GM19397 (cell line): ENCODE measurements around the gene RAB10.
"Not testable (repeated sequence)": the region's sequence is repeated elsewhere in the genome, so short reads cannot be mapped to it uniquely, and the experiment has no call there.

ENCODE experiments used
- ATAC-seq: cut with Tn5 transposase; IDR thresholded peaks from one replicate; pipeline ENCODE4 v1.9.1; 2021; ENCODE audit warnings: mild to moderate bottlenecking, moderate library complexity; ENCODE audit not compliant: unreplicated experiment

Gene RAB10

DNA sequence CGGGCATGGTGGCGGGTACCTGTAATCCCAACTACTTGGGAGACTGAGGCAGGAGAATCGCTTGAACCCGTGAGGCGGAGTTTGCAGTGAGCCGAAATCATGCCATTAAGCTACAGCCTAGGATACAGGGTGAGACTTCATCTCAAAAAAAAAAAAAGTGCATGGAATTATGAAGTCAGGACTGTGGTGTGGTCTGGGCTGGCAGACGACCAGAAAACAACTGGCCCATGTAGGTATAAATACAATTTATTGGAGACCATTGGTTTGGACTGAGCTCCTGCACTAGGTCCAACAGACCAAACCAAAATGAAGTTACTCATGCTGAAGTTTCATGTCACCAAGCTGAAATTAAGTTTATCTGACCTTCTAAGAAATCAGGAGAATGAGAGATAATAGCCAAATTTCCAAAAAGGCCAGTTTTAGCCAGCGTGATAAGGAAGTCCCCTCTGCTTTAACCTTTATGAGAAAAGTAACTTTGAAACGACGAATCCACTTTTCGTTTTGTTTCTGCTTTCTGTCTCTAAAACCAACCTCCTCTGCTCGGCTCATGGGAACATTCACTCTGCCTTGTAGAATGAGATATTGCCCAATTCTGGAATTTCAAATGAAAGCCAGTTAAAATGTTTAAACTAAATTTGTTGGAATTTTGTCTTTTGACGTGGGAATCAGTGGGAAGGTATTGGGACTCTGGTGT lies 17.7 kb upstream of the RAB10 start:
- ATAC-seq, result no peak

DNA sequence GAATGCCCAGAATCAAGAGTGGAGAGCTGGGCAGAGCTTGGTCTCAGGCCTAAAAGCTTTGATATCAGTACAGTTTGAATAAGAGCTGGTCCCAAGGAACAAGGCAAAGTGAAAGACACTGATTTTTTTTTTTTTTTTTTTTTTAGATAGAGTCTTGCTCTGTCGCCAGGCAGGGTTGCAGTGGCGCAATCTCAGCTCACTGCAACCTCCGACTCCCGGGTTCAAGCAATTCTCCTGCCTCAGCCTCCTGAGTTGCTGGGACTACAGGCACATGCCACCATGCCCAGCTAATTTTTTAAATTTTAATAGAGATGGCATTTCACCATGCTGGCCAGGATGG lies 17.2 kb upstream of the RAB10 start:
- ATAC-seq, result not testable (repeated sequence)

DNA sequence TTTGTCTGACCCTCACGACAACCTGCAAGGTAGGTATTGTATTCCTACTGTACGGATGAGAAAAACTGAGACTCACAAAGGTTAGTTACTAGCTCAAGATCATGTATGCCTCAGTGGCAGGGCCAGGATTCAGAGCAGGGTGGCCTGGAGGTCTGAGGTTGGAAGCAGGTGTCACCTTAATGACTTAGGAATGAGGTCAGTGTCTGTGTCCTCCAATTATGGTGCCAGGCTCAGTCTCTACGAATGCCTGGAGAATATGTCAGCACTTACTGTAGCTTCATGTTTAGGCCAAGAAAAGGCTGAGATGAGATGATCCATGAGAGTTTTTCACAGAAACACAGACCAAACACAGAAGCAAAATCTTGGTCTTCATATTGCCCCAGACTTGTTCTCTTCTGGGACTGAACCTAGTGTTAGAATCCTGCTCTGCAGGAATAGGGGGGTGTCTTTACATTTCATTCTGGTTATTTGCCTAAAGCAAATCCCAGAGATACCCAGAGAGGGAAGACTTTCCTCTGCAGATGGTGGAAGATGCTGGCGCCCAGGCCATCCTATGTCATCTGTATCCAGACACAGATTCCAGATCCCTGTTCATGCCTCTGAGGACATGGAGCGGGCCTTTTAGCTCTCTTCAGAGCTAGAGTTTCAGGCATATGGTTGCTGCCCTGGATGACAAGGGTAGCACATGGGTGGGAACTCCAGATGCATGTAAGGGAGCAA lies 16.3 kb upstream of the RAB10 start:
- no peak for ATAC-seq

DNA sequence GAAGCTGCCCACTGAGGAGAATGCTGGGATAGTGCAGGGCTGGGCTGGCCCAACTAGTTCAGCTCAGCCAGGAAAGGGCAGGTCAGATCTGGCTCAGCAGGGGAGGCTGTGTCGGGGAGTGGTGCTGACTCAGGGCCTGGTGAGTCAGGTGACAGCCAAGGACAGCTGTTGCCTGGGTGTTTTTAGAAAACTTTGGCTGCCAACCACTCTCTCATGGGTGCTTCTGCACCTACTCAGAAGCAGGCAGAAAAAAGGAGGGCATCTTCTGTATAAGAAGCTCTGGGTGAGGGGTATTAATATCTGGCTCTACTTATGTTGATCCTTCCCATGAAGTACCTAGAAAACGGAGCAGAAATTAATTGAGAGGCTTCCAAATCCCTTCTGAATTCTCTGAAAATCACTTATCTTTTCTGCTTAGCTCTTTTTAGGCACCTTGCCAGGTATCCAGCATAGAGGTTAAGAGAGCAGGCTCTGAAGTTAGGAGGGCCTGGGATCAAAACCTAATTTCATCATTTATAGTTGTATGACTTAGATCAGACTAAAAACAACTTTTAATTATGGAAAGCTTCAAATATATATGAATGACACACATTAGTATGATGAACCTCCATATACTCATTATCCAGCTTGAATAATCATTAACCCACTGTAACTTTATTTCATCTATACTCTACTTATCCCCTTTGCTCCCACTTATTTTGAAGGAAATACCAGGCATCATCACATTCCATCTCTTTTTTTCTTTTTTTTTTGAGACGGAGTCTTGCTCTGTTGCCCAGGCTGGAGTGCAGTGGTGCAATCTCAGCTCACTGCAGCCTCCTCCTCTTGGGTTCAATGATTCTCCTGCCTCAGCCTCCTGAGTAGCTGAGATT lies 15.5 kb upstream of the RAB10 start:
- no peak for ATAC-seq

DNA sequence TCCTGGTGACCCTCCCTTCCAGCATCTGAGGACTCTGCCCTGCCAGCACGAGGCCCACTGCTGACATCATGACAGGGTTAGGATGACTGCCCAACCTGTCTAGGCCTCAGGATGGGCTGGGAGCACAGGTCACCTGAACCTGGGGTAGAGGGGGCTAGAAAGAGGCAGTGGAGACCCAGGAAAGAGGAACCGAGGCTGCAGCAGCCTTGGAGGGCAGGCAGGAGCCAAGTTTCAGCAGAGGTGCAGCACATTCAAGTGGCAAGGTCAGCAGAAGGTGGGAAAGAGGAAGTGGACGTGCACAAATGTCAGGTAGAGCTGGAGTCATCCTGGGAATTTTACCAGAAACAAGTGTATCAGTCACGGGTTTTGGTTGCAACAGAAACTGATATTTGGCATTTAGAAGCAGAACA lies 13.6 kb upstream of the RAB10 start:
- ATAC-seq, result no peak

DNA sequence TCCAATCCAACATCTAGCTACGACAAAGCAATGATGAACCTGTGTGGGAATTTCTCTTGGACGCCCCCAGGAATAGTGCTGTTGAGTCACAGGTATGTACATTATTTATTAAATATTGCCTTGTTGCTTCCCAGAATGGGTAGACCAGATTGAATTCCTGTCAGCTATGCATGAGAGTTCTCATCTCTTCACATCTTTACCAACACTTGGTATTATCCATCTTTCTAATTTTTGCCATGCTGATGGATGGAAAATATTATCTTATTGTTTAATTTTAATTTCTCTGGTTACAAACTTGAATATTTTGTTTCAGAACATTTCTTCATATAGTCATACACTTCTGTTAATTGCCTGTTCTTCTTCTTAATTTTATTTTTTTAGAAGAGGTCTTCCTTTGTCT lies 9.6 kb upstream of the RAB10 start:
- no peak for ATAC-seq

DNA sequence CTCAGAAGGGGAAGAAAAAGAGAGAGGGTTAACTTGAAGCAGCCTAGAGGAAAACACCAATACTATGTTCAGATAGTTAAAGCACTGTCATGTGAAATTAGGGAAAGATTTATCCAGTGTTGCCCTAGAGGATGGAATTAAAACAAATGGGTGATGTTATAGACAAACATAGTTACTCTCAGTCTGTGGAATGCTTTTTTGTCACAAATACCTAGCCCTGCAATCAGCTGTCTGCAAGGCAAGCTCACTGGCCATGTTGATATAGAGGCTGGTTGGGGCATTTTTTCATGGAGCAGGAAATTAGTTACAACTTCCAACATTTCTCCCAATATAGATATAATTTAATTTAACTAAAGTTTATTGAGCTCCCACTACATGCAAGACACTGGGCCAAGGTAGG lies 8.4 kb upstream of the RAB10 start:
- ATAC-seq, result no peak

DNA sequence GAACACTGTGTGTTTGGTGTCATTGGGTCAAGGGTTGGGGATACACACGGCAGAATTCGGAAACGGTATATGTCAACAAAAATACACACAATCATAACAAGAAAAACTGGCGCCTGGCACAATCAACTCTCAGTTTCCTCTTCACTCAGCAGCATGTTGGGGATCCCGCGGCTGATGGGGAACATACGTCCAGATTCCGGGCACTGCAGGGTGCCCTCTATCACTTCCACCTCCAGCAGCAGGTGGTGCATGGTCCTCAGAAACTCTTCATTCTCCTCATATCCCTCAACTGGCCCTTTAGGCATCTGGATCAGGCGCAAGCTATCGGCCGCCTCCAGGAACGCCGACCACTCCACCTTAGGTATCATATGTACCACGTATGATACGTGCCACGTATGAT lies 5.8 kb upstream of the RAB10 start:
- not testable (repeated sequence) for ATAC-seq

DNA sequence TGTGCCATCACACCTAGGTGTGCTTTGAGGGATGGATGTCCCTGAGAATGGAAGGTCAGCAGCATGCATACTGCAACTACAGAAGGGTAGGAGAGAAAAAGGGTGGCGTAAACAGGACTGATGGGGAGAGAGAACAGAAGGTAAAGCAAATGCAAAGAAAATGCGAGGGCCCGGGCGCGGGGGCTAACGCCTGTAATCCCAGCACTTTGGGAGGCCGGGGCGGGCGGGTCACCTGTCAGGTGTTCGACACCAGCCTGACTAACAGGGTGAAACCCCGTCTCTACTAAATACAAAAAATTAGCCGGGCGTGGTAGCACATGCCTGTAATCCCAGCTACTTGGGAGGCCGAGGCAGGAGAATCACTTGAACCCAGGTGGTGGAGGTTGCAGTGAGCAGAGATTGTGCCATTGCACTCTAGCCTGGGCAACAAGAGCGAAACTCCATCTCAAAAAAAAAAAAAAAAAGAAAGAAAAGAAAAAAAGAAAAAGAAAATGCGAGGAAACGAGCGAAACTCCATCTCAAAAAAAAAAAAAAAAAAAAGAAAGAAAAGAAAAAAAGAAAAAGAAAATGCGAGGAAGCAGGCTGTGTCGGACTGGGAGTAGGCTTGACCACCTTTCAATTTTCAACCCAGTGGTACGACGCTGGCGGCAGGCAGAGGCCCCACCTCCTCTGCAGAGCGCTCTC lies 1.2 kb upstream of the RAB10 start:
- peak; percentile 2 for ATAC-seq

DNA sequence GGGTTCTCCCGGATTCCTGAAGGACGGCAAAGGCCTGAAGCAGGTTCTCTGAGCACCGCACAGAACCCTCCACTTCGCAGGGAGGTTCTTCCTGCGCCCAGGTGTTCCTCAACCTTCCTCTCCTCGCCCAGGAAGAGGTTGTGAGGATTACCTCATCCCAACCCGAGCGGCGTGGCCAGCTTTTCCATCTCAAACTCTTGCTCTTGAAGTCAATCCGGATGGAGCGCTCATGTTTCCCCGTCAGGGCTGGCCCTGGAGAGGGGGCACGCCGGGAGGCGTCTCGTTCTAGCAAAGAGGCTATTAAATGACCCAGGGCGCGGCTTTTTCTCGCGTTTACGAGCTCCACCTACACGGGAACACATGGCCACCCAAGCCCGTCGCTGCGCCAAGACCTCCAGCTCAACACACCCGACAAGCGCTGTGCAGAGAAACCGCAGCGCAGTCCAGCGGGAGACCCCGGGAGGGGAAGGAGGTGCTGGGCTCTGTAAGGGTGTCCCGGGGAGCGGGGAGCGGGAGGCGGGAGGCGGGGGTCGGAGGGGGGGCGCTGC lies 540 bp upstream of the RAB10 start:
- no peak for ATAC-seq

DNA sequence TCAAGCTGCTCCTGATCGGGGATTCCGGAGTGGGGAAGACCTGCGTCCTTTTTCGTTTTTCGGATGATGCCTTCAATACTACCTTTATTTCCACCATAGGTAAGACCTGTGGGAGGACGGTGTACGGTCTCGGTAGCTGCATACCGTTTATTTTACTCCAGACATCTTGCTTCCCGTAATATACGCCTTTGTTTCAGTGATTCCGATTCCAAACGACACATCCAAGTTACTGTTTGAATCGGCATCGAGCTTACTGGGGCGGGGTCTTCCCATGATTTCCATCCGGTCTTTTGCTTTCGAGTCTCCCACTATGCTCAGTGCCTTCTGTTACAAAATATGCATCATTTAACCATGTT lies 731 bp downstream of the RAB10 start:
- no peak for ATAC-seq

DNA sequence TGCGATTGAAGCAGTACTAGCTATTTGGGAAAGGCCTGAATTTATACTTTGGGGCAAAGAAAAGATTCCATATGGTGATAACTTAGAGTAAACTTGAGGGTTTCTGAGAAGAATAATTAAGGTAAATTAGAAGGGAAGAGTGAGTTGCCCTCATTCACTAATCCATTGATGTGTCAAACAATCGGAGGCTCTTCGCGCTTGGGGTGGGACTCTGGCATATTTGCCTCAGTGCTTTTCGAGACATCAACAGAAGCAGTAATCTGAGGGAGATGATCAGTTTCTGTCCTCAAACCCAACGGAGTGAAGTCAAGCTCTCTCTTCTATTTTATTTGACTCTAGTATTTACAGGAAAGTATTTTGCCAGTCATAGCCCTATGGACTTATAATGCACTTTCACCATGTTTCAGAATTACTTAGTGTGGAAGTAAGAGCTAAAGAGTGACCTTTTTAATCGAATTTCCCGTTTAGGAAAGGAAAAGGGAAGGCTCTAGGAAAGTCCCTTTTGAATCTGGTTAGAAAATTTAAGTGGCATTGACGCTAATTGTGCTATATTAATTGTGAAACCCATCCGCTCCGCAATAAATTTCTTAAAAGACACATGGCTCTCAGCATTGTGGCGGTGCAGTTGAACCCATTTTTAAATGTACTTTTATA lies 1.3 kb downstream of the RAB10 start:
- no peak for ATAC-seq

DNA sequence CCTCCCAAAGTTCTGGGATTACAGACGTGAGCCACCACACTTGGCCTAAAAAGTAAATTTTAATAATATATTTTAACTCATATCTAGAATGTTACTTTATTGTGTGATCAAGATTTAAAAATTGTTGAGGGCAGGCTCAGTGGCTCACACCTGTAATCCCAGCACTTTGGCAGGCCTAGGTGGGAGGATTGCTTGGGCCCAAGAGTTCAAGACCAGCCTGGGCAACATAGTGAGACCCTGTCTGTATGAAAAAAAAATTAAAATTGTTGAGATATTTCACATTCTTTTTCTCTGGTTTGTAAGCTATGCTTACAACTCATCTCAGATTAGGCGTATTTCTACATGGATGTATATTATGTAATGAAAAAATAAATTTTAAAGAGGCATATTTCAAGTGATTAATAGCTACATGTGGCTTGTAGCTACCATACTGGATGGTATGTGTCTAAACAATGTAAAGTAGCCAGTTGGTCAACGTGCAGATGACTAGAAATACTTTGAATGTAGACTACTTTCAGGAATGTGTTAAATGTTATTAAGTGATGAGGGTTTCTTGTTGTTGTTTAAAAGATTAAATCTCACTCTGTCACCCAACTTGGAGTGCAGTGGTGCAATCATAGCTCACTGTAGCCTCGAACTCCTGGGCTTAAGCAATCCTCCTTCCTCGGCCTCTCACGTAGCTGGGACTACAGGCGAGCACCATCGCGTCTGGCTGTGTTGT lies 5.9 kb downstream of the RAB10 start:
- no peak for ATAC-seq

DNA sequence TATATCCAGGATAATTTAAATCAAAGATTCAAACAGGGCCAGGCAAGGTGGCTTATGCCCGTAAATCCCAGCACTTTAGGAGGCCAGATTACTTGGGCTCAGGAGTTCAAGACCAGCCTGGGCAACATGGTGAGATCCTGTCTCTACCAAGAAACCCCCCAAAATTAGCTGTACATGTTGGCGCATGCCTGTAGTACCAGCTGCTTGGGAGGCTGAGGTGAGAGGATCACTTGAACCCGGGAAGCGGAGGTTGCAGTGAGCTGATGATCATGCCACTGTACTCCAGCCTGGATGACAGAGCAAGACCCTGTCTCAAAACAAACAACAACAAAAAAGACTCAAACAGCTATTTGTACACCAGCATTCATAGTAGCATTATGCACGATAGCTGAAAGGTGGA lies 9.2 kb downstream of the RAB10 start:
- no peak for ATAC-seq

DNA sequence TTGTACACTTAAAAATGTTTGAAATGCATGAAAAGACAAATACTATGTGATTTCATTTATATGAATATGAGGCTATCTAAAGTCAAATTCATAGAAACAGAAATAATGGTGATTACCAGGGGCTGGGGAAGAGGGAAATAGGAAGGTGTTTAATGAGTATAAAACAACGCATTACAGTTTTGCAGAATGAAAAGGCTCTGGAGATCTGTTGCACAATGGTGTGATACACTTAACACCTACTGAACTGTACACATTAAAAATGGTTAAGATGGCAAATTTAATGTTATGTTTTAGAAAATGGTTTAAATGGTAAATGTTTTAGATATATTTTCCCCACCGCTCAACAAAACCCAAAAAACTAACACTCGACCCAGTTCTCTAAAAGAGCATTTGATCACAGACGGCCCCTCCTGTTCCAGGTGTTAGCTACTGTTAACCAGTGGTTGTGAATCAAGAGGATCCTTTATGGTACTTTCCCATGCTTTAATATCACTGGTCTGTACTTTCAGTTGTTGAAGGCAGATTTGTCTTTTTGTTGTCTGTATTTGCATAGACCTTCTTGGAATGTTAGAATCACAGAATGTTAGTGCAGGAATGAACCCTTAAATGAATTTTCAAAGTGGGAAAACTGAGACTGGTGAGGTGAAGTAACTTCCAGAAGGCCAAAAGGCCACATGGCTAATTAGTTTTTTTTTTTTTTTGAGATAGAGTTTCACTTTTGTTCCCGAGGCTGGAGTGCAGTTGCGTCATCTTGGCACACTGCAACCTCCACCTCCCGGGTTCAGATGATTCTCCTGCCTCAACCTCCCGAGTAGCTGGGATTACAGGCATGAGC lies 10.2 kb downstream of the RAB10 start:
- ATAC-seq, result no peak

DNA sequence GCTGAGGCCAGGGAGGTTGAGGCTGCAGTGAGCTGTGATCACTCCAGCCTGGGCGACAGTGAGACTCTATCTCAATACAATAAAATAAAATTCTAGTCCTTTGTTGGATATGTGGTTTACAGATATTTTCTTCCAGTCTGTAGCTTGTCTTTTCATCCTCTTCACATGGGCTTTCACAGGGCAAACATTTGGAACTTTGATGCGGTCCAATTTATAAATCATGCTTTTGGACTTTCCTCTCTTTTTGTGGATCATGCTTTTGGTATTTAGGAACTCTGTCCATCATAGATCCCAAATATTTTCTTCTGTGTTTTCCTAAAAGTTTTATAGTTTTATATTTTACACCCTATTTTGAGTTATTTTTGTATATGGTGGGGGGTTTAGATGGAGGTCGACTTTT lies 14.9 kb downstream of the RAB10 start:
- ATAC-seq, result no peak

DNA sequence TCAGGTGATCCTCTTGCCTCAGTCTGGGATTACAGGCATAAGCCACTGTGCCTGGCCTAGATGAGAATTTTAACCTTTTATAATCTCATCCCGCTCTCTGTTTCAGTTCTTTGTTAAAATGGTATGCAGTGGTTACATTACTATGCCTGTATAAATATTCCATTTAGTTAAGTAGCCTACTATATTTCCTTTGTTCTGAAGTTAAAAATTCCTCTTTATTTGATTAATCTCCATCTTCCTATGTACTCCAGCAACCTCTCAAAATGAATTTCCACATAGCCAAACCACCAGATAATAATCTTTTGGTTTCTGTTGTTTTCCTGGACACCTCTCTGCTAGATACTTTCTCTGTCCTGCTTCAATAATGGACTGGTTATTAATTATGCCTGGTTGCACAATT lies 15.8 kb downstream of the RAB10 start:
- ATAC-seq, result no peak

DNA sequence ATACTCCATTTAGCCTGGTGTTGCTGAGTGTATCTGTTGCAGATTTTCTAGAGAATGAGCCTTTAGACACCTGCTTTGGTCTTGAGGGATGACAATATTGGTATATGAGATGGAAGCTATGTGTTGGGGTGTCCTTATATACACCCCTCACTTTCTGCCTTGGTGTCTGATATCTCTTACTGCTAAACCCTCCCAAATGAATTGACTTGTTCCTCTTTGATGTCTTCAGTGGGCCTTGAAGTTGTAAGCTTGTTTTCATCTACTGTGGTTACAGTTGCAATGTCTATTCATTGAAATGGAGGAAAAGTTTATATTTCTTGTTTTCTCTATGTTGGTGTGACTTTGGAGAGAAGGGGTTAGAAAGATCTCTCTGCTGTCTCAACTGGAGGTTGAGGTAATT lies 18.9 kb downstream of the RAB10 start:
- no peak for ATAC-seq
